Vagina (tissue), 2 donors: ENCODE data around the gene BID. TPM values are rescaled to one million over a fixed set of nuclear protein-coding genes. Genes with fewer than 3 reads are reported as not detected.
A peak's percentile ranks its signal among the peaks of the same experiment; 100 is the strongest.

Experiments used
- DNase-seq, 2 donors: peaks; one replicate each; pipeline ENCODE4 v3.0.0-alpha.2; 2017; ENCODE audit errors: extremely low spot score in 2 of 2
- H3K27ac ChIP-seq: fragments of 200-600 bp; sonication (generic); one replicate; pipeline ENCODE4 v1.5.1; 2019
- H3K27me3 ChIP-seq: fragments of 200-600 bp; sonication (generic); one replicate; pipeline ENCODE4 v1.5.1; 2019
- H3K36me3 ChIP-seq, 2 donors: fragments of 200-600 bp; sonication (generic); one replicate each; pipeline ENCODE4 v1.5.1; 2017 to 2019
- H3K4me1 ChIP-seq: fragments of 200-600 bp; sonication (generic); one replicate; pipeline ENCODE4 v1.5.1; 2019
- H3K4me3 ChIP-seq, 2 donors: fragments of 200-600 bp; sonication (generic); 1 replicate in 1 of 2; 2 replicates in 1 of 2; pipeline ENCODE4 v1.5.1; 2016 to 2019
- H3K9me3 ChIP-seq: fragments of 200-600 bp; sonication (generic); one replicate; pipeline ENCODE4 v1.5.1; 2019
- CTCF ChIP-seq, 3 experiments: fragments of 450-650 bp in 2 of 3; fragments of 200-600 bp in 1 of 3; sonication (generic) in 1 of 3; IDR thresholded peaks; one replicate each; pipeline ENCODE4 v1.5.1; 2017 to 2019; ENCODE audit warnings: antibody characterized with exemption in 3 of 3, mild to moderate bottlenecking in 2 of 3, moderate library complexity in 2 of 3
- POLR2A ChIP-seq, 2 donors: fragments of 450-650 bp; IDR thresholded peaks; one replicate each; pipeline ENCODE4 v1.6.1; 2017; ENCODE audit warnings: antibody characterized with exemption in 2 of 2, mild to moderate bottlenecking in 2 of 2, moderate library complexity in 2 of 2
- POLR2AphosphoS5 ChIP-seq, 2 donors: sonication (generic); formaldehyde crosslinking; IDR thresholded peaks; one replicate each; pipeline ENCODE4 v1.9.0; 2017; ENCODE audit warnings: antibody characterized with exemption in 2 of 2, mild to moderate bottlenecking in 2 of 2, low read depth in 1 of 2; ENCODE audit not compliant: insufficient read depth in 1 of 2
- intact Hi-C: fragments of 100-400 bp; cut with DNase I; formaldehyde crosslinking; loops from one replicate; pipeline ENCODE4 v1.15.1; 2023
- total RNA-seq: library from RNA; depleted of rRNA; stranded (reverse); fragments of >200 nt; gene quantifications from one replicate; pipeline ENCODE4 v1.2.3, GENCODE V29; 2016

BID gene
- total RNA-seq, 1 donor from 2014 or later: 36.3 TPM

GRCh38 chr22:17743661-17744411 is 30.4 kb downstream of the BID start:
- Histone ChIP-seq H3K36me3 (no peaks in the 10 kb centered on the region), H3K9me3 (no peaks in the 10 kb centered on the region), H3K27ac (no peak overlapping the region), H3K27me3 (no peaks in the 10 kb centered on the region), H3K4me1 (peaks cover 6% of the 10 kb centered on the region), H3K4me3 (no peak overlapping the region)
- no peak for DNase-seq
- intact Hi-C loops: no loop called here
- no peak for TF ChIP-seq CTCF (IDR thresholded peaks at IDR 0.05)
- TF ChIP-seq POLR2AphosphoS5 (IDR thresholded peaks at IDR 0.05; ENCODE audit: insufficient read depth in 1 of 2, low read depth in 1 of 2): no peak
- no peak for TF ChIP-seq POLR2A (IDR thresholded peaks at IDR 0.05)

- H3K36me3 ChIP-seq: peaks cover 0 to 4% of the 10 kb centered on the region in 2 donors
- H3K27ac ChIP-seq: no peak overlapping the region
- no peak overlapping the region for H3K4me3 ChIP-seq
- H3K9me3 ChIP-seq: no peaks in the 10 kb centered on the region
- no peak for DNase-seq
- no peaks in the 10 kb centered on the region for H3K27me3 ChIP-seq
- intact Hi-C loops: no loop called here
- H3K4me1 ChIP-seq: peaks cover 6% of the 10 kb centered on the region
- TF ChIP-seq POLR2AphosphoS5 (IDR thresholded peaks at IDR 0.05; ENCODE audit: insufficient read depth in 1 of 2, low read depth in 1 of 2): no peak
- TF ChIP-seq CTCF (IDR thresholded peaks at IDR 0.05): peak; percentile 23 to 70 (median 48)
Measured at GRCh38 chr22:17742527-17742902, 31.8 kb downstream of the BID start.

GRCh38 chr22:17741866-17742526 is 32.3 kb downstream of the BID start:
- Histone ChIP-seq H3K4me3 (no peak overlapping the region), H3K27ac (no peak overlapping the region), H3K27me3 (no peaks in the 10 kb centered on the region), H3K4me1 (peaks cover 6% of the 10 kb centered on the region), H3K36me3 (peaks cover 0 to 5% of the 10 kb centered on the region in 2 donors), H3K9me3 (no peaks in the 10 kb centered on the region)
- intact Hi-C loops: no loop called here
- DNase-seq: no peak
- no peak for TF ChIP-seq POLR2A (IDR thresholded peaks at IDR 0.05)
- no peak for TF ChIP-seq CTCF (IDR thresholded peaks at IDR 0.05)
- TF ChIP-seq POLR2AphosphoS5 (IDR thresholded peaks at IDR 0.05; ENCODE audit: insufficient read depth in 1 of 2, low read depth in 1 of 2): no peak

- H3K9me3 ChIP-seq: no peaks in the 10 kb centered on the region
- DNase-seq: no peak
- intact Hi-C loops: no loop called here
- H3K27me3 ChIP-seq: no peaks in the 10 kb centered on the region
- peaks cover 2% of the 10 kb centered on the region for H3K4me1 ChIP-seq
- no peak overlapping the region for H3K27ac ChIP-seq
- H3K4me3 ChIP-seq: no peak overlapping the region
- TF ChIP-seq POLR2A (IDR thresholded peaks at IDR 0.05) (no peak), POLR2AphosphoS5 (IDR thresholded peaks at IDR 0.05; ENCODE audit: insufficient read depth in 1 of 2, low read depth in 1 of 2) (no peak), CTCF (IDR thresholded peaks at IDR 0.05) (no peak)
- H3K36me3 ChIP-seq: peaks cover 0 to 9% of the 10 kb centered on the region in 2 donors
Measured at GRCh38 chr22:17739196-17739975, 34.9 kb downstream of the BID start.
